ENCODE data around the gene SYK.

The SYK gene

DNA sequence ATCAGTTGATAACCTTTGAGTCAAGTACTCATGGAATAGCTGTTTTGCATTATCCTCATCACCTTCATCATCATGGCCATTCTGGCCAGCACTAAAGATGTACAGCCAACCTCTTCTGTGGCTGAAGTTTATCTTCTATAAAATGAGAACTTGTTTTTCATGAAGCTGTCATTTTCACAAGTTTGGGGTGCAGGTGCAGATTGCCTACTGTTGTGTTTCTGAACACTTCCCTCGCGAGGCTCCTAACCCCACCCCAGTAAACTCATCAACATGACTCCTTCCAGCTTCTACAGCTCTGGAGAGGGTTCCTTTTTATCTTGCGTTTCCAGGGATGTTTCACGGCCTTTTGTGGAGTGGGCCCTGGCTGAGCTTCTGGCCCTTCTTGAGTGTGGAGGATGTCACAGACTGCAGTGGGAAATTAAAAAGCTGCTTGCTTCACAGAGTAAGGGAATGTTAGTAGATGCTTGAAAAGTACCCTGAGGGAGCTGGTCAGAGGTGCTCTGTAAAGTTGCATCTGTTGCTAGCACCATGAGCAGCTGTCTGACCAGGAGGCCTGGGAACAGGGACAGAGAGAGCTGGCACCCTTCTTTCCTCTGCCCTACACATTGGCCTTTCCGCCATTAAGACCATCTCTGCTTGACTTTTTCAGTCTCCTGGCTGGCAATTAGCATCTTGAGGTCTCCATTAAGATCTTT is 24.9 kb downstream of the SYK start:
- DNase-seq, result no peak

DNA sequence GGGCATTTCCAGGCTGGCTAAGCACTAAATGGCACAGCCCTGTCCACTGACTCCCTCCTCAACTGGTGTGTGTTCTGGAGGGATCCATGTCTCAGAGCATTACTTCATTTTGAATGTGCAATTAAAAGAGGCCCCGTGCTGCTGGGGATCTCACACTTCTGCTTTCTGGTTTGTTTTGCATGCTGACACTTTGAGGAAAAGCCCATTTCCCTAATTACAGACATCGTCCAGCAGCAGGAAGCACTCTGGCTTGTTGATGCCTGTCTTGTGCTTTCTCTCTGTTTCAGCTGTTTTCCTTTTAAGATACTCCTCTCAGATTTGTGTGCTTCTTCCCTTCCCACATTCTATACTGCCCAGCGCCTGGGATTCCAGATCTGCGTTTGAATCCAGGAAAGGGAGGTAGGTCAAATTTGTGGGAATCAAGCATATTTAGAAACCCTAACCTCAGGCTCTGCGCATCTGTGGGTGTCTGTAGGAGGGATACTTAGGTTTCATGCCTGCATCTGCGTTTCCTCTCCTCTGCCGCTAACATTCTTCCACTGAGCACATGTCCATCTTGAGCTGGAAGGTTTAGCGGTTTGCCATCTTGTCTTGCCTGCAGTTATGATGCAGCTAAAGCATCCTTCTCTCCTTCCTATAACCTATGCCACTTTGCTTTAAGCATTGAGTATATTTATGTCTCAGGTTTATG is 25.7 kb downstream of the SYK start:
- DNase-seq, result peak; percentile 56

DNA sequence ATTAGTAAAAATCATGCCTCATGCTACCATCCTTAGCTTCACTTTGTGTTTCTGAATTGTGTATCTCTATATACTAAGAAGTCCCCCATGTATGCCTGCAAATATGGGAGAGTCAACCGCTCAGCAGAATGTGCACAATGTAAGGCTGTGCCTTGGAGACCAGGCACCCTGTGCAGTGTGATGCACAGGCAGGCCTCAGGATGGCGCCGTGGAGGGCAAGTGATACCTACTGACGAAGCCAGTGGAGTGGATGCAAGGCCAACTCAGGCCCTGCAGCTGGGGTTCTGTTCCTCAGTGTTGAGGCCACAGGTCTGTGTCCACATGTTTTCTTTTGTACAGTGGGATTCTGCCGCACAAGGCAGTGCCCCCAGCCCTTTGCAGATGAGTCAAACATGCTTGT is 28.4 kb downstream of the SYK start:
- no peak for DNase-seq

DNA sequence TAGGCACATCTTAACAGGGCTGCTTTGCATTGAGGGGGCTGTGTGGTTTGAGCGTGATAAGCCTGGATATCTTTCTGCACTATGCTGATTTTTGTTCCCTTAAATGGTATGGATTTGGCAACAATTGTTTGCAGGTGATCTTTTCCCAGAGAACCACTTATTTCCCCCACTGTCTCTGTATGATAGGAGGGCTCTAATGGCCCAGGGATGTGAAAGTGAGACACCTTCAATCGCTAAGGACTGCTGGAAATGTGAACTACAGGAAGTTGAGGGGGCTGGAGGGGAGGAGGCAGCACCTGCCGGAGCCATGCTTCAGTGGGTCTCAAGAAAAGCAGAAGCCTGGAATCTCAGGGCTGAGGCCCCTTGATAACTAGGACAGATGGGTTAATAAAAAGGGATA is 29.4 kb downstream of the SYK start:
- DNase-seq, result peak; percentile 40

- no peak for DNase-seq
Measured at GRCh38 chr9:90832261-90832660, 30.6 kb downstream of the SYK start.

DNA sequence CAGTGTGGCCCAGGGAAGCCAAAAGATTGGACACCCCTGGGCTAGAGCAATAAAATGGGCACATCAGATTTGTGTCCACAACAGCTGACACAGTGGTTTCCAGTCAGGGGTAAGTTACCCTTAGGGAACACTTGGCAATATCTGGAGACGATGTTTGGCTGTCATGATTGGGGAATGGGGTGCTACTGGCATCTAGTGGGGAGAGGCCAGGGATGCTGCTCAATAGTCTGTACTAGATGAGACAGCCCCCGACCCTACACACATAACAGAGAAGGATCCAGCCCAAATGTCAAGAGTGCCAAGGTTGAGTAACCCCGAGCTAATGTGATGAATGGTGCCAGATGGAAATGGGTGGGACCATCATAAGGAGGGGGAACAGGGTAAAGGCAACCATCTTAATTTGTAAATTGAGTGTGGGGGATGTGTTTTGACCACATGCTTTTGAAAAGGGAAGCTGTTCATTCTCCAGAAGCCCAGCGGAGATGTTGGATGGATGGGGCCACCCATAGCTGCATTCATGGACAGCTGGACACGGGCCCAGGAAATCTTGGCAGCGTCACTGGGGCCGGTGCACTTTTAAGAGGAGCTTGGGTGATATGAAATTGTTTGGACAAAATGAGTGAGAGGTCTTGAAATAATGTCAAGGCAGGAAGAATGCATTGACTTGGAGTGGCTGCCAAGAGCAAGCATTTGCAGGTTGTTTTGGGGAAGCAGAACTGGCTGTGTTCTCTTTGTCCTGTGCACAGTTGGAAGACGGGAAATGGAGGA is 33.4 kb downstream of the SYK start:
- no peak for DNase-seq

DNA sequence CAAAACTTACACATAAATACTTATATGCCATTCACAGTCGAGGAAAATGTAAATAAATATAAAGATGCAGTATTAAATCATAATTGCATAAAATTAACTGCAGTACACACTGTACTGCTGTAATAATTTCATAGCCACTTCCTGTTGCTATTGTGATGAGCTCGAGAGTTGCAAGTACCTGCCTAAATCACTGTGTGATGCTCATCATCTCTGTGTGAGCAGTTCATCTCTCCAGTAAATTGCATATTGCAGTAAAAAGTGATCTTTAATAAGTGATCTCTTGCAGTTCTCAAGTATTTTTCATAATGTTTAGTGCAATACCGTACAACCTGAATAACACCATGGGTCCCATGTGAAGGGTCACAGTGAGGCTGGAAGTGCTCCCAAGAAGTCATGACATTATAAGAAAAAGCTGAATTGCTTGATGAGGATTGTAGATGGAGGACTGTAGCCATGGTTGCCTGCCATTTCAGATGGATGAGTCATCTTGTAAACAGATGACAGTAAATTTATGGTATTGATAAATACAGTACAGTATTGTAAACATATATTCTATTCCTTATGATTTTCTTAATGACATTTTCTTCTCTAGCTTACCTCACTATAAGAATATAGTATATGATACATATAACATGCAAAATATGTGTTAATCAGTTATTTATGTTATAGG is 34.9 kb downstream of the SYK start:
- DNase-seq, result no peak

DNA sequence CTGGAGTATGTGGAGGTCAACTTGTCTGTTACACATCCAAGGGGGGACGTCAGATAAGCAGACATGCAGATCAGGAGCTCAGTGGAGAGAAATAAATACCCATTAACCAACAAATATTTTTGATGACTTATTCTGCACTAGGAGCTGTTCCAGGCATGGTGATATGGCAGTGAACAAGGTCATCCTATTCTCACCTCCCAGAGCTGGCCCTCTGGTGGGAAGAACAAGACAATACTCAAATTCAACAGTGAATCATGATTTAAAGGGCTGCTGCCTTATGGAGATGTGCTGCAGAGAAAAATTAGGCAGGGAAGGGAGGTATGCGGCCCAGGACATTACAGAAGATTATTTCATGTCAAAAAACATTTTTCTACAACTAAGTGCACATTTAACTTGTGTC is 36.5 kb downstream of the SYK start:
- no peak for DNase-seq

- DNase-seq, result no peak
Measured at GRCh38 chr9:90838581-90839154, 37.0 kb downstream of the SYK start.

DNA sequence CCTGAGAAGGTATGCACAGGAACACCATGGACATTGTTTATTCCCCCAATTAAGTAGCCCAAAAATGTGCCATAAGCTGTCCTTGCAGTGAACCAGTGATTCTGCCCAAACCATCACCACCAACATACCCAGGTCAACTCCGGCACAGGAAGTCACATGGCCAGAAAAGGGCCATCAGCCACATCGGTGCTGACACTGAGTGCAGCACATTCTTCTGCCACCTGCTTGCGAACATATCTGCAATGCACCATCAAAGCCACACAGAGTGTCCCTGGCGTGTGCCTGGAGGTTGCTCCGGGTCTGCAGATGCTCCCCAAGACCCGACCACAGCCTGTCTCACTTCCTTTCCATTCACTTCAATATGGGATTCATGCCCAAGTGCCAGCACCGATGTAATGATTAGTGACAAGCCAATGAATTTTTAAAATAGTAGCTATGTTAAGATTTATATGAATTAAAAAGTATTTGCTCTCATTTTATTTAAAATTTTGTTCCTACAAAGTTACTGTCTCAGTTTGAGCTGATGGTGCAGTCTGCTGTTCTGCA is 37.6 kb downstream of the SYK start:
- DNase-seq, result no peak

DNA sequence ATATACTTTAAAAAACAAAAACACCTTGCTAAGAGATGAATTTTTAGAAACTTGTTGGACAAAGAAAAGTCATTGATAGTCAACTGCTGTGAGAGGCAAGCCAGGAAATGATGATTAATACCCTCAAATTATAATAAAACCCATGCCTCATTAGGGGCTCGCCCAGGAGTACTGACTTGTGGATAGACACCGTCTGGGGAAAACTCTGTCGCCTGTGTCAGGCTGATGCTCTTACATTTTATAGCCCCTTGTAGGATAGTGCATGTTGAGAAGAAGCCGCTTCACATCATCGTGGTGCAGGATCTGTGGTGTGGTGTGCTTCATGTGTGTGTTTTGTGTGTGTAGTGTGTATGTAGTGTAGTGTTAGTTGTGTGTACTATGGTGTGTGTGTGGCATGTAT is 39.1 kb downstream of the SYK start:
- DNase-seq, result no peak

DNA sequence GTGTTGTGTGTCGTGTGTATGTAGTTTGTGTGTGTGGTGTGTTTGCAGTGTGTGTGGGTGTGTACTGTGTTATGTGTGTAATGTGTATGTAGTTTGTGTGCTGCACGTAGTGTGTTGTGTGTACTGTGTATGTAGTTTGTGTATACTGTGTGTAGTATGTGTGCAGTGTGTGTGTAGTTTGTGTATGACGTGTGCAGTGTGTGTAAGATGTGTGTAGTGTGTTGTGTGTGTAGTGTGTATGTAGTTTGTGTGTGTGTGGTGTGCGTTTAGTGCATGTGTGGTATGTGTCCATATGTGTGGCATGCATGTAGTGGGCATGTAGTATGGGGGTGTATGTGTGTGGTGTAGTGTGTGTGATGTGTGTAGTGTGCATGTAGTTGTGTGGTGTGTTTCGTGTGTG is 39.6 kb downstream of the SYK start:
- DNase-seq, result no peak

DNA sequence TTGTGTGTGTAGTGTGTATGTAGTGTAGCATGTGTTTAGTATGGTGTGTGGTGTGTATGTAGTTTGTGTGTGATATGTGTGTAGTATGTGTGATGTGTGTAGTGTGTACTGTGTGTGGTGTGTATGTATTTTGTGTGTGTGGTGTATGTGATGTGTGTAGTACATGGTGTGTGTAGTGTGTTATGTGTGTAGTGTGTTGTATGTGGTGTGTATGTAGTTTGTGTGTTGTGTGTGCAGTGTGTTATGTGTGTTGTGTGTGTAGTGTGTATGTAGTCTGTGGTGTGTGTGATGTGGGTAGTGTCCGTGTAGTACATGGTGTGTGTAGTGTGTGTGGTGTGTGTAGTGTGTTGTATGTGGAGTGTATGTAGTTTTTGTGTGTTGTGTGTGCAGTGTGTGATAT is 40.0 kb downstream of the SYK start:
- DNase-seq, result no peak

GRCh38 chr9:90842176-90842777 is 40.7 kb downstream of the SYK start:
- no peak for DNase-seq

- no peak for DNase-seq
Measured at GRCh38 chr9:90842996-90843395, 41.4 kb downstream of the SYK start.

- DNase-seq, result no peak
Measured at GRCh38 chr9:90843525-90843924, 41.9 kb downstream of the SYK start.

DNA sequence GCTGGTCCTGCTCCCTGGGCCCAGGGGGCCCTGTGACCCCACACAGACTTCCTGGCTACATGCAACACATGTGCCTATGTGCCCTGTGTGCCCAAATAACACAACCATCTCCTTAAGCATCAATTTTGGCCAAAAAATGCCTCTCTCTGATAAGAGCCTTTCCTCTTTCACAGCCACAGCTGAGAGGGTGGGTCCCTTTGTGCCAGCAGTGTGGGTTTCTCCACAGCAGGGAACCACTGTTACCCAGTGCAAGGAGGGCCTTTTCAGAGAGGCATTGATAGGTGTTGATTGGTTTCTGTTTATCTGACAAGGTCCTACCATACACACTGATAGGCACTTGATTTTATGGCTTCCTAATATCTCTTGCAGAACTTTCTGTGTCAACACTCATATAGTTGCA is 42.7 kb downstream of the SYK start:
- no peak for DNase-seq

GRCh38 chr9:90846770-90847419 is 45.3 kb downstream of the SYK start:
- no peak for DNase-seq

DNA sequence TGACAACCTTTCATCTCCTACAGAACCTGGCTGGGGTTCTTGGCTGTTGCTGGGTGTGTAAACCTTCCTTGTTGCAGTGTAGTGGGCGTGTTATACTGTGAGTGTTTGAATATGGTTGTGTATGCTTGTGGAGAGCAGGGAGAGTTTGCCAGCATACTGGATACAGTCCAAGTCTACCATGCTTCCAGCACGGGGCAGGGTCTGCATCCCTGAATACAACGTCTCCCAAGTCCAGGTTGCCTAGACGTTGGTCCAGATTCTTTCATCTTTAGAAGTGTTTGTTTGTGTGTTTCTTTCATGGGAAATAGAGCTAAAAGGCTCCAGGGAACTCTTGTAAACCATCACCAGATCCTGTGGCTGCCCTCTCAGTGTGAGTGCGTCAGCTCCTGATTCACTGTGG is 46.4 kb downstream of the SYK start:
- DNase-seq, result no peak

DNA sequence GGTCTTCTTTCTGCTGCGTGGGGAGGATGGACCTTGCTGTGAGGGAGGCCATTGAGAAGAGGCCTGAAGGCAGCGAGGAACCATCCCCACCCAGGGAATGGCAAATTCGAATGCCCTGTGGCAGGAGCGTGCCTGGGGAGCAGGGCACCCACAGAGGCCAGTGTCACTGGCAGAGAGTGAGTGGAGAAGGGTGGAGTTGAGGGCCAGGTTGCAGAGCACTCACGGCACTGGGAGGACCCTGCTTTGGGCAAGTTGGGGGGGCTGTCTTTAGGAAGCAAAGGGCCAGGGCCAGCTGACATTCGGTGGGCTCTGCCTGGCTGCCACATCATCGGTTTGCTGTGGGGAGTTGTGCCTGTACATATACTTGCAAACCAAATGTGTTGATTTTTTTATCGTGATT is 47.2 kb downstream of the SYK start:
- DNase-seq, result no peak

GRCh38 chr9:90851444-90851843 is 49.8 kb downstream of the SYK start:
- DNase-seq, result no peak

GRCh38 chr9:90853945-90854344 is 52.3 kb downstream of the SYK start:
- DNase-seq, result no peak
